ENCODE results near the gene ASAP2. TPM values are rescaled to one million over a fixed set of nuclear protein-coding genes. Genes with fewer than 3 reads are reported as not detected.
A peak's percentile ranks its signal among the peaks of the same experiment; 100 is the strongest.
"Not testable (repeated sequence)": the region's sequence is repeated elsewhere in the genome, so short reads cannot be mapped to it uniquely, and the experiment has no call there.

The ASAP2 gene
- total RNA-seq, 2 donors from 2014 or later: 63.8 to 71.0 TPM

GRCh38 chr2:9206991-9207640 lies 504 bp downstream of the ASAP2 start:
- peak; percentile 39 to 55 for DNase-seq
- peak; percentile 21 for ATAC-seq
- intact Hi-C loops (cut with DNase I, micrococcal nuclease): loop anchor here in 1 of 2 donors (5.0 to 10.0 kb wide), 2 partner anchors 62 to 130 kb away; no protein-coding TSS in a partner anchor

GRCh38 chr2:9207641-9208311 lies 1.2 kb downstream of the ASAP2 start:
- ATAC-seq: peak; percentile 62
- DNase-seq: peak; percentile 64 to 71
- intact Hi-C loops (cut with DNase I, micrococcal nuclease): loop anchor here in 1 of 2 donors (5.0 to 10.0 kb wide), 2 partner anchors 63 to 130 kb away; no protein-coding TSS in a partner anchor

GRCh38 chr2:9208875-9209274 lies 2.3 kb downstream of the ASAP2 start:
- DNase-seq (no peak), ATAC-seq (no peak)
- intact Hi-C loops (cut with DNase I, micrococcal nuclease): loop anchor here in 1 of 2 donors (5.0 to 10.0 kb wide), 2 partner anchors 64 to 128 kb away; no protein-coding TSS in a partner anchor

GRCh38 chr2:9210030-9210429 lies 3.4 kb downstream of the ASAP2 start:
- DNase-seq (no peak), ATAC-seq (peak; percentile 34)

GRCh38 chr2:9211496-9211895 lies 4.9 kb downstream of the ASAP2 start:
- peak in 1 of 2 donors; percentile 58 for DNase-seq
- ATAC-seq: peak; percentile 29
- intact Hi-C loops (cut with DNase I, micrococcal nuclease): no loop called here

More at GRCh38 chr2:9210030-9210429, 3.4 kb downstream of the ASAP2 start:
- intact Hi-C loops (cut with DNase I, micrococcal nuclease): no loop called here

- intact Hi-C loops (cut with DNase I, micrococcal nuclease): no loop called here
- peak; percentile 75 for ATAC-seq
- peak; percentile 60 to 76 for DNase-seq
Observed at GRCh38 chr2:9212010-9212635, 5.5 kb downstream of the ASAP2 start.

GRCh38 chr2:9212661-9213411 lies 6.2 kb downstream of the ASAP2 start:
- ATAC-seq: peak; percentile 24
- intact Hi-C loops (cut with DNase I, micrococcal nuclease): no loop called here
- DNase-seq: peak in 1 of 2 donors; percentile 39

- DNase-seq (no peak), ATAC-seq (no peak)
- intact Hi-C loops (cut with DNase I, micrococcal nuclease): no loop called here
Observed at GRCh38 chr2:9213477-9214051, 7.0 kb downstream of the ASAP2 start.

- intact Hi-C loops (cut with DNase I, micrococcal nuclease): no loop called here
- no peak for ATAC-seq
- no peak for DNase-seq
Observed at GRCh38 chr2:9214873-9215272, 8.3 kb downstream of the ASAP2 start.

- DNase-seq (no peak), ATAC-seq (no peak)
- intact Hi-C loops (cut with DNase I, micrococcal nuclease): no loop called here
Observed at GRCh38 chr2:9215680-9216079, 9.1 kb downstream of the ASAP2 start.

- DNase-seq; ATAC-seq; intact Hi-C loops (cut with DNase I, micrococcal nuclease): not testable (repeated sequence)
Observed at GRCh38 chr2:9216143-9216542, 9.5 kb downstream of the ASAP2 start.

- ATAC-seq (no peak), DNase-seq (no peak)
- intact Hi-C loops (cut with DNase I, micrococcal nuclease): no loop called here
Observed at GRCh38 chr2:9217838-9218770, 11.5 kb downstream of the ASAP2 start.

GRCh38 chr2:9219027-9219445 lies 12.4 kb downstream of the ASAP2 start:
- DNase-seq (no peak), ATAC-seq (no peak)
- intact Hi-C loops (cut with DNase I, micrococcal nuclease): no loop called here

- no peak for DNase-seq
- intact Hi-C loops (cut with DNase I, micrococcal nuclease): no loop called here
- ATAC-seq: no peak
Observed at GRCh38 chr2:9220201-9220600, 13.6 kb downstream of the ASAP2 start.

- intact Hi-C loops (cut with DNase I, micrococcal nuclease): no loop called here
- no peak for DNase-seq
- ATAC-seq: no peak
Observed at GRCh38 chr2:9221223-9221622, 14.6 kb downstream of the ASAP2 start.

GRCh38 chr2:9222239-9222892 lies 15.8 kb downstream of the ASAP2 start:
- ATAC-seq: no peak
- DNase-seq: no peak
- intact Hi-C loops (cut with DNase I, micrococcal nuclease): no loop called here

GRCh38 chr2:9222893-9223287 lies 16.3 kb downstream of the ASAP2 start:
- intact Hi-C loops (cut with DNase I, micrococcal nuclease): no loop called here
- DNase-seq (no peak), ATAC-seq (no peak)
